Prostate gland (tissue), 2 donors: ENCODE results near the gene FAM193B. TPM values are rescaled to one million over a fixed set of nuclear protein-coding genes. Genes with fewer than 3 reads are reported as not detected.

Experiments used
- DNase-seq: peaks from one replicate; pipeline ENCODE4 v3.0.0-alpha.2; 2019; ENCODE audit warnings: low spot score
- H3K27ac ChIP-seq, 2 donors: fragments of 200-600 bp; sonication (generic); 2 replicates each; pipeline ENCODE4 v1.5.1; 2017 to 2019
- H3K27me3 ChIP-seq: fragments of 200-600 bp; sonication (generic); replicated peaks from 2 replicates; pipeline ENCODE4 v1.5.1; 2019; ENCODE audit not compliant: insufficient read depth
- H3K36me3 ChIP-seq, 2 donors: fragments of 200-600 bp; sonication (generic); 1 replicate in 1 of 2; 2 replicates in 1 of 2; pipeline versions ENCODE4 v1.5.1 to v1.8.1; 2017 to 2019
- H3K4me1 ChIP-seq: fragments of 200-600 bp; sonication (generic); replicated peaks from 2 replicates; pipeline ENCODE4 v1.5.1; 2019
- H3K4me3 ChIP-seq, 2 donors: fragments of 200-600 bp; sonication (generic); 2 replicates each; pipeline ENCODE4 v1.5.1; 2017 to 2019
- H3K9me3 ChIP-seq: fragments of 200-600 bp; sonication (generic); 2 replicates; pipeline ENCODE4 v1.5.1; 2017
- CTCF ChIP-seq, 4 experiments: fragments of 200-600 bp in 2 of 4; fragments of 450-650 bp in 2 of 4; sonication (generic) in 2 of 4; IDR thresholded peaks; 1 replicate in 3 of 4; 2 replicates in 1 of 4; pipeline ENCODE4 v1.5.1; 2016 to 2019; ENCODE audit warnings: antibody characterized with exemption in 4 of 4, mild to moderate bottlenecking in 2 of 4, moderate library complexity in 2 of 4
- POLR2A ChIP-seq: fragments of 450-650 bp; IDR thresholded peaks from one replicate; pipeline ENCODE4 v1.6.1; 2016; ENCODE audit warnings: antibody characterized with exemption, mild to moderate bottlenecking
- POLR2AphosphoS5 ChIP-seq: sonication (generic); formaldehyde crosslinking; IDR thresholded peaks from one replicate; pipeline ENCODE4 v1.6.1; 2017; ENCODE audit warnings: antibody characterized with exemption
- WGBS: methylation state at CpG from one replicate; pipeline ENCODE4 v1.1.5; 2018; 5-methylcytosine and 5-hydroxymethylcytosine counted together
- intact Hi-C: fragments of 100-400 bp; cut with DNase I; formaldehyde crosslinking; loops from one replicate; pipeline ENCODE4 v1.14.2; 2022
- total RNA-seq, 2 donors: library from RNA; depleted of rRNA; stranded (reverse); fragments of >200 nt; gene quantifications; one replicate each; pipeline ENCODE4 v1.1.0, GENCODE V29; 2016

Gene FAM193B
- total RNA-seq, 2 donors from 2014 or later, result 59.6 to 112 TPM

- Histone ChIP-seq H3K4me3 (no peak overlapping the region), H3K27ac (no peak overlapping the region), H3K27me3 (no peaks in the 10 kb centered on the region), H3K9me3 (no peaks in the 10 kb centered on the region), H3K36me3 (peaks cover 11 to 14% of the 10 kb centered on the region in 2 donors), H3K4me1 (peaks cover 3% of the 10 kb centered on the region)
- WGBS, result 94% methylated on average over 8 of the region's 8 CpGs
- intact Hi-C loops, result loop anchor here (5.0 kb wide), 1 partner anchor 57 kb away; no protein-coding TSS in a partner anchor
- no peak for DNase-seq
- TF ChIP-seq CTCF (IDR thresholded peaks at IDR 0.05), result no peak
- no peak for TF ChIP-seq POLR2AphosphoS5
- no peak for TF ChIP-seq POLR2A
Measured at GRCh38 chr5:177594071-177594470, 39.7 kb upstream of the FAM193B start.

DNA sequence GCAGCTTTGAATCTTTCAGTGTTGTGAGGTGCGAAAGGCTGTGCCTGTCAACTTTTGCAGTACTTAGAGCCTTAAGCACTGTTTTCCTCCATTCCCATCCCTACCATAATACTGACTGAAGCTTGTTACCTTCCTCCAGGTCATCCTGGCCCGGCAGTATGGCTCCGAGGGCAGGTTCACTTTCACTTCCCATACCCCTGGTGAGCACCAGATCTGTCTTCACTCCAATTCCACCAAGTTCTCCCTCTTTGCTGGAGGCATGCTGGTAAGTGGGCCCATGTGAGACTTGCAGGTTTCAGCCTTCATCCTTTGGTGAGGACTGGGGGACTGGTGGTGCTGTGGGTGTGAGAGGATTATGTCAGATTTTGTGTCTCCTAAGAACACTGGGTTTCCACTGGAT lies 39.1 kb upstream of the FAM193B start:
- no peak for DNase-seq
- peaks cover 11 to 14% of the 10 kb centered on the region in 2 donors for H3K36me3 ChIP-seq
- H3K27me3 ChIP-seq, result no peaks in the 10 kb centered on the region
- no peak for TF ChIP-seq POLR2AphosphoS5
- no peak for TF ChIP-seq POLR2A
- no peak for TF ChIP-seq CTCF (IDR thresholded peaks at IDR 0.05)
- H3K4me3 ChIP-seq, result no peak overlapping the region
- intact Hi-C loops, result loop anchor here (5.0 kb wide), 1 partner anchor 56 kb away; no protein-coding TSS in a partner anchor
- no peaks in the 10 kb centered on the region for H3K9me3 ChIP-seq
- 88% methylated on average over 3 of the region's 3 CpGs for WGBS
- H3K27ac ChIP-seq, result no peak overlapping the region
- peaks cover 3% of the 10 kb centered on the region for H3K4me1 ChIP-seq

GRCh38 chr5:177592905-177593304 lies 38.5 kb upstream of the FAM193B start:
- intact Hi-C loops, result loop anchor here (5.0 kb wide), 1 partner anchor 56 kb away; no protein-coding TSS in a partner anchor
- Histone ChIP-seq H3K27ac (no peak overlapping the region), H3K4me3 (peak overlapping the region; percentile 91), H3K9me3 (no peaks in the 10 kb centered on the region), H3K27me3 (no peaks in the 10 kb centered on the region), H3K36me3 (peaks cover 11 to 14% of the 10 kb centered on the region in 2 donors), H3K4me1 (peaks cover 3% of the 10 kb centered on the region)
- TF ChIP-seq POLR2AphosphoS5 (no peak), CTCF (IDR thresholded peaks at IDR 0.05) (no peak), POLR2A (no peak)
- WGBS, result 77% methylated on average over 13 of the region's 13 CpGs
- no peak for DNase-seq

GRCh38 chr5:177592010-177592834 lies 37.9 kb upstream of the FAM193B start, which contains the start of gene TMED9:
TSS of gene TMED9 (plus strand) at chr5:177592203. CDS start at chr5:177592215, 12 bp downstream.
- Histone ChIP-seq H3K9me3 (no peaks in the 10 kb centered on the region), H3K4me1 (peaks cover 3% of the 10 kb centered on the region), H3K27ac (peak within 1 kb of the TSS; percentile 73 to 75), H3K36me3 (peaks cover 11 to 14% of the 10 kb centered on the region in 2 donors), H3K4me3 (peak within 1 kb of the TSS; percentile 91), H3K27me3 (no peaks in the 10 kb centered on the region)
- WGBS, result under 1% methylated on average over 61 of the region's 71 CpGs
- peak; percentile 96 for TF ChIP-seq POLR2A
- peak in 2 of 4 experiments; percentile 51 to 66 for TF ChIP-seq CTCF (IDR thresholded peaks at IDR 0.05)
- peak; percentile 68 for TF ChIP-seq POLR2AphosphoS5
- DNase-seq, result peak; percentile 86
- intact Hi-C loops, result loop anchor here (5.0 kb wide), 1 partner anchor 55 kb away; no protein-coding TSS in a partner anchor
